ENCODE results near the gene ALG14. TPM values are rescaled to one million over a fixed set of nuclear protein-coding genes. Genes with fewer than 3 reads are reported as not detected.

The ALG14 gene
- total and polyA plus RNA-seq, 2 donors (not counting 3 experiments of a cell fraction or from before 2014, with no cell fraction given): 2.6 to 8.6 TPM

DNA sequence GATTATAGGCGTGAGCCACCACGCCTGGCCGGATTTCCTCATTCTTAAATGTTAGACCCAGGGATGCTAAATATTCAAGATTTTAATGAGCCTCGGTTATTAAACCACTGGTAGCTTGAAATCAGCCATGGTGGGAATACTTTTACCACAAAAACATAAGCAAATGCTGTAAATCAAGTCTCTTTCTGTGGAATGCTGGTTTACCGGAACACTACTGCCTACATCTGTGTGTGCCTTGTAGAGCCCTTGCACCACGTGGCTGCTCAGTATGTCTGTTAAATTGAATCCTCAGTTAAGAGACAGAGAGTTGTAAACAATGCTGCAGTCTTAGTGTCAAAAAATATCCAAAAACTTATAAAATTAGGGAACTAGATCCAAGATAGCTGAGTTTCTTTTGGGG, 119.0 kb downstream of the ALG14 start:
- no peak overlapping the region for H3K4me2 ChIP-seq (ENCODE audit: insufficient read depth, low read length)
- POLR2A ChIA-PET: no interaction called here
- no TSS peak for BruUV-seq (replicated peaks)
- dilution Hi-C loops (cut with MboI; ENCODE audit: extremely low pct_ligation_motif_present, low sequenced_read_pairs): no loop called here
- H3K36me3 ChIP-seq (ENCODE audit: control insufficient read depth in 2 of 2, extremely low read depth in 1 of 2, insufficient read depth in 2 of 2, low read length in 2 of 2): no peaks in the 10 kb centered on the region
- no peak for DNase-seq (ENCODE audit: low read depth, low spot score)
- no peak overlapping the region for H3K9ac ChIP-seq (replicated peaks; ENCODE audit: extremely low read depth, insufficient read depth, low read length)
- no peaks in the 10 kb centered on the region for H3K9me3 ChIP-seq (replicated peaks; ENCODE audit: control insufficient read depth, insufficient read depth, low read length)
- CTCF ChIA-PET: interaction anchor here (1.0 to 1.4 kb wide), 2 partner anchors 26 to 88 kb away, joined by 3 to 5 read pairs; no protein-coding TSS in a partner anchor
- no peaks in the 10 kb centered on the region for H3K27me3 ChIP-seq (ENCODE audit: control insufficient read depth in 2 of 2, insufficient read depth in 2 of 2, low read length in 2 of 2)
- no peak overlapping the region for H2AFZ ChIP-seq (ENCODE audit: low read depth, low read length)
- intact Hi-C loops (cut with micrococcal nuclease): loop anchor here (1.0 to 2.0 kb wide), 2 partner anchors 17 to 26 kb away; partner anchors contain the start of gene CNN3
- H3K4me3 ChIP-seq (replicated peaks in 1 of 3; ENCODE audit: insufficient read depth in 1 of 3, low read depth in 1 of 3, low read length in 3 of 3): no peak overlapping the region
- no peaks in the 10 kb centered on the region for H4K20me1 ChIP-seq (replicated peaks; ENCODE audit: control insufficient read depth, extremely low read depth, insufficient read depth, low read length)
- H3K79me2 ChIP-seq (ENCODE audit: control insufficient read depth, insufficient read depth, low read length): no peaks in the 10 kb centered on the region
- peaks cover 29% of the 10 kb centered on the region for H3K4me1 ChIP-seq (ENCODE audit: control insufficient read depth, extremely low read depth, insufficient read depth, low read length)
- peaks cover 3% of the 10 kb centered on the region for H3K9me1 ChIP-seq (replicated peaks; ENCODE audit: control insufficient read depth, extremely low read depth, insufficient read depth, low read length)
- H3K27ac ChIP-seq (ENCODE audit: insufficient read depth, low read depth, low read length): no peak overlapping the region
- TF ChIP-seq FOS (IDR thresholded peaks at IDR 0.05; ENCODE audit: borderline replicate concordance, insufficient read depth, low read length) (no peak), JUN (IDR thresholded peaks at IDR 0.05; ENCODE audit: borderline replicate concordance, insufficient read depth, insufficient read length, low read depth) (no peak), GATA2 (IDR thresholded peaks at IDR 0.05; ENCODE audit: insufficient read depth, insufficient read length, low read depth, low read length) (no peak)
- no peak for FAIRE-seq

DNA sequence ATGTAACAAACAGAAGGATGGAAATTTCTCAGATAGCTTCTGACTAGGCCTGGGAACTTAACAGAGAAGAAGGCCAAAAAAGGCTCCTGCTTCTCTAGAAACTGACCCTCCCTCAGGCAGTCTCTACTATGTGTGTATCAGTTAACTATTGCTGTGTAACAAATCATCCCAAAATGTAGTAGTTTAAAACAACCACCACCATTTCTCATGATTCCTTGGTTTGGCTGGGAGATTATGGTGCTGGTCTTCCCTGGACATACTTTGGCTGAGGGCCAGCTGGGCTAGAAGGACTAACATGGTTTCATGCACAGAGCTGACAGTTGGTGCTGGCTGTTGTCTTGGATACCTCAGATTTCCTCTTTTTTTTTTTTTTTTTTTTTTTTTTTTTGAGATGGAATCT, 119.6 kb downstream of the ALG14 start:
- no TSS peak for BruUV-seq (replicated peaks)
- DNase-seq (ENCODE audit: low read depth, low spot score): no peak
- H3K27me3 ChIP-seq (ENCODE audit: control insufficient read depth in 2 of 2, insufficient read depth in 2 of 2, low read length in 2 of 2): no peaks in the 10 kb centered on the region
- TF ChIP-seq, protein P1, sequence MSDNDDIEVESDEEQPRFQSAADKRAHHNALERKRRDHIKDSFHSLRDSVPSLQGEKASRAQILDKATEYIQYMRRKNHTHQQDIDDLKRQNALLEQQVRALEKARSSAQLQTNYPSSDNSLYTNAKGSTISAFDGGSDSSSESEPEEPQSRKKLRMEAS (IDR thresholded peaks at IDR 0.05; ENCODE audit: insufficient read depth, insufficient read length): no peak
- TF ChIP-seq POLR2A (IDR thresholded peaks at IDR 0.05; ENCODE audit: low read depth, low read length) (no peak), POLR2AphosphoS5 (IDR thresholded peaks at IDR 0.05; ENCODE audit: insufficient read depth, low read depth, low read length) (no peak), FOS (IDR thresholded peaks at IDR 0.05; ENCODE audit: borderline replicate concordance, insufficient read depth, low read length) (no peak), JUN (IDR thresholded peaks at IDR 0.05; ENCODE audit: borderline replicate concordance, insufficient read depth, insufficient read length, low read depth) (no peak), MYC (IDR thresholded peaks at IDR 0.05; ENCODE audit: low read depth, low read length) (no peak), EZH2 (IDR thresholded peaks at IDR 0.05; ENCODE audit: borderline replicate concordance, low read depth, low read length, severe bottlenecking) (no peak), GATA2 (IDR thresholded peaks at IDR 0.05; ENCODE audit: insufficient read depth, insufficient read length, low read depth, low read length) (no peak)
- TF ChIP-seq, protein P2, sequence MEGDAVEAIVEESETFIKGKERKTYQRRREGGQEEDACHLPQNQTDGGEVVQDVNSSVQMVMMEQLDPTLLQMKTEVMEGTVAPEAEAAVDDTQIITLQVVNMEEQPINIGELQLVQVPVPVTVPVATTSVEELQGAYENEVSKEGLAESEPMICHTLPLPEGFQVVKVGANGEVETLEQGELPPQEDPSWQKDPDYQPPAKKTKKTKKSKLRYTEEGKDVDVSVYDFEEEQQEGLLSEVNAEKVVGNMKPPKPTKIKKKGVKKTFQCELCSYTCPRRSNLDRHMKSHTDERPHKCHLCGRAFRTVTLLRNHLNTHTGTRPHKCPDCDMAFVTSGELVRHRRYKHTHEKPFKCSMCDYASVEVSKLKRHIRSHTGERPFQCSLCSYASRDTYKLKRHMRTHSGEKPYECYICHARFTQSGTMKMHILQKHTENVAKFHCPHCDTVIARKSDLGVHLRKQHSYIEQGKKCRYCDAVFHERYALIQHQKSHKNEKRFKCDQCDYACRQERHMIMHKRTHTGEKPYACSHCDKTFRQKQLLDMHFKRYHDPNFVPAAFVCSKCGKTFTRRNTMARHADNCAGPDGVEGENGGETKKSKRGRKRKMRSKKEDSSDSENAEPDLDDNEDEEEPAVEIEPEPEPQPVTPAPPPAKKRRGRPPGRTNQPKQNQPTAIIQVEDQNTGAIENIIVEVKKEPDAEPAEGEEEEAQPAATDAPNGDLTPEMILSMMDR (IDR thresholded peaks at IDR 0.05; ENCODE audit: extremely low read depth in 1 of 2, insufficient read depth in 1 of 2, low read depth in 1 of 2, low read length in 2 of 2): no peak
- no peak overlapping the region for H3K9ac ChIP-seq (replicated peaks; ENCODE audit: extremely low read depth, insufficient read depth, low read length)
- CTCF ChIA-PET: interaction anchor here (0.7 to 1.4 kb wide), 3 partner anchors 25 to 88 kb away, joined by 3 to 5 read pairs (median 3); no protein-coding TSS in a partner anchor
- H3K4me1 ChIP-seq (ENCODE audit: control insufficient read depth, extremely low read depth, insufficient read depth, low read length): peaks cover 29% of the 10 kb centered on the region
- no peaks in the 10 kb centered on the region for H3K36me3 ChIP-seq (ENCODE audit: control insufficient read depth in 2 of 2, extremely low read depth in 1 of 2, insufficient read depth in 2 of 2, low read length in 2 of 2)
- no peaks in the 10 kb centered on the region for H3K9me3 ChIP-seq (replicated peaks; ENCODE audit: control insufficient read depth, insufficient read depth, low read length)
- H3K4me2 ChIP-seq (ENCODE audit: insufficient read depth, low read length): no peak overlapping the region
- H3K79me2 ChIP-seq (ENCODE audit: control insufficient read depth, insufficient read depth, low read length): no peaks in the 10 kb centered on the region
- H3K27ac ChIP-seq (ENCODE audit: insufficient read depth, low read depth, low read length): no peak overlapping the region
- intact Hi-C loops (cut with micrococcal nuclease) (no loop called here), dilution Hi-C loops (cut with MboI; ENCODE audit: extremely low pct_ligation_motif_present, low sequenced_read_pairs) (no loop called here)
- no peak for FAIRE-seq
- peaks cover 3% of the 10 kb centered on the region for H3K9me1 ChIP-seq (replicated peaks; ENCODE audit: control insufficient read depth, extremely low read depth, insufficient read depth, low read length)
- POLR2A ChIA-PET: no interaction called here
- H2AFZ ChIP-seq (ENCODE audit: low read depth, low read length): no peak overlapping the region
- H4K20me1 ChIP-seq (replicated peaks; ENCODE audit: control insufficient read depth, extremely low read depth, insufficient read depth, low read length): no peaks in the 10 kb centered on the region
- H3K4me3 ChIP-seq (replicated peaks in 1 of 3; ENCODE audit: insufficient read depth in 1 of 3, low read depth in 1 of 3, low read length in 3 of 3): no peak overlapping the region

Measured in endothelial cell of umbilical vein (primary cell).